Fibroblast of skin of back (primary cell): Measurements from ENCODE around the gene MAP1LC3B.
"Not testable (repeated sequence)": the region's sequence is repeated elsewhere in the genome, so short reads cannot be mapped to it uniquely, and the experiment has no call there.

Experiments used
- DNase-seq: peaks from one replicate; pipeline ENCODE4 v3.0.0-alpha.2; 2013

MAP1LC3B gene

DNA sequence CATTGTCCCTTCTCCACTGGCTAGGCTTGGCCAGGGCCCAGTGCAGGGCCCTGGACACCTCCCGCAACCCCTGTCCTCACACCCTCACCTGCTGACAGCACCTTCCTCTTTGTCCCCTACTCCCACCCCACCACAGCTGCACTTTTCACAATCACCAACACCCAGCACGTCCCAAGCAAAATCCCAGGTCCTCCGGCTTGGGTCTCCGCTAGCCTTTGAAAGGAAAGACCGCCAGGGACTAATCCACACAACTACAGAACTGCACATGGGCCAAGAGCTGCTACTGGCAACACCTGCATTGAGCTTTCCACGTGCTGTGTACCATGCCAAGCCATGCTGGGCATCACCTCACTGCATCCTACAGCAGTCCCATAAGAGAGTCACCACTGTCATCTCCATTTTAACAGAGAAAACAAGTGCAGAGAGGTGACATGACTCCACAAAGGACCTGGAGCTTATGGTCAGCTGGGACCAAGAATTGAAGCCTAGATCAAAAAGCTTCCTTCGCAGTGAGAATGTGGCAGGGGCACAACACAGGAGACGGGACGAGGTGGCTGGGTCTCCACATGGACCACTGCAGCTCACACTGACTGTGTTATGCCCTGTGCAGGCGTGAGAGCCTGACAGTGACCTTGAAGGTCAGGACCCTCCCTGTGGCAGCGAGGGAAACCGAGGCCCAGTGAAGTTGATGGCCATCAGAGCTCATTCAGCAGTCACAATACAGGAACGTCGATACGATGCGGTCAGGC is 31.1 kb upstream of the MAP1LC3B start:
- DNase-seq = no peak

GRCh38 chr16:87361916-87362619 is 30.1 kb upstream of the MAP1LC3B start:
- no peak for DNase-seq

GRCh38 chr16:87362828-87363559 is 29.1 kb upstream of the MAP1LC3B start:
- DNase-seq = not testable (repeated sequence)

DNA sequence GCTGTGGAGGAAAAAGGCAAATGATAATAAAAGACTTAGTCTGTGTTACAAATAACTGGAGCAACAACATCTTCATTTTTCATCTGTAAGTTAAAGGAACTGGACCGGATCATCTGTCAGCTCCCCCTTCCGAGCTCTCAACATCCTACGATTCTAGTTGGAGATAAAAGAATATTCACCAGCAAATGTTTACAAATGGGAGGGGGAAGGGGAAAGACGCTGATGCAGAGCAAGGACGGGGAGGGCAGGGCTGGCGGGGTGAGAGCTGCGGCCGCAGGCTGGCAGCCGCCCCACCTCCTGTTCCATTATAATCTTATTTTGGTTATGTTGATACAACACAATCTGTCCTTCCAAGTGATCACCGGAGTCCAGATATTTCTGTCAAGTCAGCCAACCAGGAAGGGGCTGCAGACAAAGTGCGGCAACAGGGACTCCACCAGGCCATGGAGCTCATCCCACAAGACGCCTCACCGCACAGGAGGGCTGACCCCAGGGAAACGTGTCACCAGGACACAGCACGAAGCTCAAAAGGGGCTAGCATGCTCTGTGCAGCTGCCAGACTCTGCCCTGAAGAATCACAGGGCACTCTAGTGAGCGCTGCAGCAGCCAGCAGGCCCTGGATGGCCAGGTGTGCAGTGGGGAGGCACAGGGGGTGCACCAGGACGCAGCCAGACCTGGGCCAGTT is 28.2 kb upstream of the MAP1LC3B start:
- DNase-seq = no peak

DNA sequence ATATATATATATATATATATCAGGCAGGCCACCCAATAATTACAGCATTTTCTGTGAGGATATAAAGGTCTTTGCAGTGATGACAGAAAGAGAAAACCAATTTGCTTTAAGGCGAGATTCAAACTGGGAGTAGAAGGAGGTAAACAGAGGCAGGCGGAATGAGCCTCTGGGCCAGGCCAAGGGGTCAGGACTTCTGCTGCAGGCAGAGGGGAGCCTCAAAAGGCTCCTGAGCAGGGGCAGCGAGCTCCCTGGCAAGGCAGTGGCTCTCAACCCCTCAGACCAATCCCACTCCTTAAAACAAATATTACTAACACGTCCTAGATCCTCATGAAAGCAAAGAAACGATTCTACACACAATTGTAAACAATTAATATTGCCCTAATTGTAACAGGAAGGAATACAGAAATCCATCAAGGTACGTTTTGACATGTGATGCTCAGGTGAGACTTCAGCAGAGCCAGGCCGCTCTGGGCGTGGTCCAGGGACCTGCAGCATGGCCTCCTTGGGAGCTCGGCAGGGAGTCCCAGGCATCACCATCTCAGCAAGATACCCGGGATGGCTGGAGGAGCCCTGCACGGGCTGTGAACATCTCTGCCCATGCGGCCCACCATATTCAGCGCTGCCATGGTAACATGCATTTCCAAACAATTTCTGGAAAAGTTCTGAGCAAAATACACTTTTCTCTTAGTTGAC is 27.0 kb upstream of the MAP1LC3B start:
- DNase-seq = no peak

- no peak for DNase-seq
Observed at GRCh38 chr16:87366288-87366687, 25.8 kb upstream of the MAP1LC3B start.

DNA sequence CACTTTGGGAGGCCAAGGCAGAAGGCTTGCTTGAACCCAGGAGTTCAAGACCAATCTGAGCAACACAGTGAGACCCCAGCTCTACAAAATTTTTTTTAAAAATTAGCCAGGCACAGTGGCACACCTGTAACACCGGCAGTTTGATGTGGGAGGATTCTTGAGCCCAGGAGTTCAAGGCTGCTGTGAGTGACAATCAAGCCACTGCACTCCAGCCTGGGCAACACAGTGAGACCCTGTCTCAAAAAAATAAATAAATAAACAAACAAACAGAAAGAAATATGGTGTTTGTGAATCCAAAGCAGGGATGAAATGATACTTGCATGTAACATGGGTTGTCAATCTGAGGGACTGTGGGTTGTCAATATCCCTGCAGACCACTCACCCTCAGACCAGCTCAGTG is 25.2 kb upstream of the MAP1LC3B start:
- no peak for DNase-seq

DNA sequence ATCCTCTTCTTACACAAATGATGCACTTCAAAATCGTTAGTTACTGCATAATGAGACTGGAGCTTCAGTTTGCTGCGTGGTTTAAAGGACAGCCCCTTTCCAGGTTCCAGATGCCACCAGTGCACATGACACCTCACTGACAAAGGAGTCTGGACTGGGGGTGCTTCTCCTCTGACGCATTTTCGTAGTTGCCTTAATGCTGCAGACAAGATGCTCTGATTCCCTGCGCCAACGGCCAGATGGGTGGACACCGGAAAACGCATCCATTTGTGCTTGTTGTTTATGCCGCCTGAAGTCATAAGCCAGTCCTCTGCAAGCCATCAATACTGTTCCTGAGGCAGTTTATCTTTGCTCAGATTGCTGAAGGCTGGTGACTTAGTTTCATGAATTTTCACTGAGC is 24.6 kb upstream of the MAP1LC3B start:
- DNase-seq = no peak

DNA sequence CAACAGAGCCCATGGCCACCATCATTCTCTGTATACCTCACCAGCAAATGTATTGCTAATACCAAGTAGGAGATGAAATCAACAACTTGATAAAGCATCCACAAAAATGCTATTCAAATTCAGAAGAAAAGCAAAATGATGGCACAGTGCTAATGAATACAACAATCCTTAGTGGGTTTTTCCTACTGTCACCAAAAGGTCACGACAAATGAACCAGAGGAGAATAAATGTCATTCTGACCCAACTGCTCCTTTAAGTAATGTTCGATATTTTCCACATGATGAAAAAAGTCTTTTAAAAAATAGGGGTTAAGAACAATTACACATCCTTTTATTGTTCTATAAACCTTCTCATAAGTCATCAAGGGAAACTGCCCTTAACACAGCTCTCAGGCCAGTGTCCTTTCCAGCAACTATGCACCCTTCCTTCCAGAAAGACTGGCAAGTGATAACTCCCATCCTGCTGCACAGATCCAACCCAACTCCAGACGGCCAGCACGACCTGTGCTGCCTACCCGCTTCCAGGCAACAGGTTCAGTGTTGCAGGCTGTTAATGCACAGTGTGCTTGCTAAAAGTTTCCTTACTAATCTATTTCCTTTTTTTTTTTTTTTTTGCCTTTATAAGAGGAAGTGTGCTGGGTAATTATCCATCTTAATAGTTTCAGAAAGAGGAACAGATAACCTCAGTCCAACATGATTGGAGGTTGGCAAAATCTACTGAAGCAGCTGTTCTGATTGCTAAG is 23.9 kb upstream of the MAP1LC3B start:
- no peak for DNase-seq

DNA sequence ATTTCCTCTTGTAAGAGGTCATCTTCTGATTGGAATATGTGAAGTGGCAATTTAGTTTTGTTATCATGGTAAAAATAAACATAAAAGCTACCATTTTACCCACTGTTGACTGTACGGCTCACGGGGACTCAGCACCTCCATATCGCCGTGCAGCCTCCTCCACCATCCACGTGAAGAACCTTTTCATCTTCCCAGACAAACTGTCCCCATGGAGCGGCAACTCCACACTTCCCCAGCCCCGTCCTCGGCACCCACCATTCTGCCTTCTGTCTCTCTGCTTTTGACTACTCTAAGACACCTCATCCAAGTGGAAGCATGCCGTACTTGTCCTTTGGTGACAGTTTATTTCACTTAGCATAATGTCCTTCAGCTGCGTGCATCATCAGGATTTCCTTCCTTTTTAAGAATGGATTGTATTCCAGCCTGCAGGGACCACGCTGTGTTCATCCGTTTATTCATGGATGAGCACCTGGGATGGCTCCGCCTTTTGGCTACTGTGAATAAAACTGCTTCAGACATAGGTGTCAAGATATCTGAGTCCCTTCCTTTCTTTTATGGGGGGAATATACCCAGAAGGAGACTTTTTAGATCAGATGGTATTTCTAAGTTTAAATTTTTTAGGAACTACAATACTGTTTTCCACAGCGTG is 22.9 kb upstream of the MAP1LC3B start:
- no peak for DNase-seq

GRCh38 chr16:87369796-87370719 is 22.1 kb upstream of the MAP1LC3B start:
- DNase-seq = no peak

- no peak for DNase-seq
Observed at GRCh38 chr16:87371261-87371866, 20.8 kb upstream of the MAP1LC3B start.

GRCh38 chr16:87372305-87372704 is 19.8 kb upstream of the MAP1LC3B start:
- DNase-seq = no peak

DNA sequence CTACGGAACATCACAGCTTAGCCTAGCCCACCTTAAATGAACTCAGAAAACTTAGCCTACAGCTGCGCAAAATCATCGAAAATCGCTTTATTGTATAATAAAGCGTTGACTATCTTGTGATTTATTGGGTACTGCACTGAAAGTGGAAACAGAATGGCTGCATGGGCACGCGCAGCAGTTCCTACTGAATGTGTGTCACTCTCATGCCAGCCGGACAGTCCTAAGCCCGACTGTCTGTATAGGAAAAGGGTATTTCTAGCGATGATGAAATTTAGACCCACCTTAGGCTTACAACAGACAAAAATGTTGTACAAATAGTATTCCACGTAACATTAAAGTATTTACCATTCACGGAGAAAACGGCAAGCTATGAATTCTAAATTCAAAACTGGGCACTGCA is 17.8 kb upstream of the MAP1LC3B start:
- no peak for DNase-seq

DNA sequence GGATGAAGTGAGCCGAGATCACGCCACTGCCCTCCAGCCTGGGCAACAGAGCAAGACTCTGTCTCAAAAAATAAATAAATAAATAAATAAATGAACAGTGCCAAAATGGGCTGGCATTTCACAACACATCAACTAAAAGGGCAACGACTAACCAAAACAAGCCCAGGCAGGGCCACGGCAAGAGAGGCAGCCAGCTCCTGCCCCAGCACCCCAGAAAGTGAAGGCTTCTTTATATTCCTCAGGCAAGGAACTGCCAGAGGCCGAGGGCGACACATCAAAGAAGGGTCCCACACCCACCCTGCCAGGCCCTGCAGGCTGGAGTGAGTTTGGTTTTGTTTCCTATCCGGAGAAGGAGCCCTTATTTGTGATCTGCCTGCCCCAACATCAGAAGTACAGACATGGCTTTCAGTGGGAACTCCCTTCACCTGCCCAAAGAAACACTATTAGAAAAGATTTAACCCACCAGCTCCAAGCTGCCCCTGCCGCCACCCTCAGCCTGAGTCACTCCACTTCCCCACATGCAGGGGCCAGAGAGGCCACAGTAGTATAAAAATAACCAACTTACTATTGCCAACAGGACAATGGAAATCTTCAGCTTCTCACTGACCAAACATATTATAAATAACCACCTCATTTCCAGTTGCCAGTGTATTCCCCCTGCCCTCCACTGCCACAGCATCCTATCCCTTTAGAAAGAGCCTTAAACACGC is 16.6 kb upstream of the MAP1LC3B start:
- DNase-seq = no peak

DNA sequence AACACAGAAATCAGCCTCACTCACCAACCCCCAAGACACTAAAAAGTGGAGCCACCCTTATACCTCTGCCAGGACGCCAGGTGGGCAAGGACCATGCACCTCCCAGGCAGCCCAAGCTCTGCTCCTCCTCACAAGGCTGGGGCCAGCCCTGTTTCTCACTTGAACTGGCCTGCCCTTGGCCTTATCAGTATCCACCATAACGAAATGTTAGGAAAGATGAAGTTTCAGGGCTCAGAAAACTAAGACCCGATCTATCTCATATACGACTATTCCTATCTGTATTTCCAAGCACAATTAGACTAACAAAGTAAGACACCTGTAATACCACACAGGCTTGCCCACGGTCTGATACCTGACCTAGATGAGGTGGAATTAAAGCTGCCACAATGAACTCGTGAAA is 15.5 kb upstream of the MAP1LC3B start:
- DNase-seq = no peak

DNA sequence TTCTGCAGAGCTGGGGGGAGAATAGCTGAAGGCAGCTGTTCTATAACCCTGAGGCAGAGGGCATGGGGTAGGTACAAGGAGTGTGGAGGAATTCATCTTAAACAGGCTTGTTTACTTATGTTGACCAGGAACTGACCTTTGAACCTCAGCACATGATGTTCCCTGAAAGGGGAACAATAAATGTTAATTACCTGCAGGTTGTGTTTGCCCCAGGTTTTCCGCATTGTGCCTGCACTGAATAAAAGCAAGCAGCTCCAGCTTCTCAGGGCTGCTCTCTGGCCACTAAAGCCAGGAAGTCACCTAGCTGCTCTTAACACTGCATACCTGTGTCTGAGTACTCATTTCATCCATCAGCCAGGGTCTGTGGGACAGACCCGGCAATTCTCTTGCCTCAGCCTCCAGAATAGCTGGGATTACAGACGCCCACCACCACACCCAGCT is 12.8 kb upstream of the MAP1LC3B start:
- not testable (repeated sequence) for DNase-seq

GRCh38 chr16:87380403-87380802 is 11.7 kb upstream of the MAP1LC3B start:
- no peak for DNase-seq

DNA sequence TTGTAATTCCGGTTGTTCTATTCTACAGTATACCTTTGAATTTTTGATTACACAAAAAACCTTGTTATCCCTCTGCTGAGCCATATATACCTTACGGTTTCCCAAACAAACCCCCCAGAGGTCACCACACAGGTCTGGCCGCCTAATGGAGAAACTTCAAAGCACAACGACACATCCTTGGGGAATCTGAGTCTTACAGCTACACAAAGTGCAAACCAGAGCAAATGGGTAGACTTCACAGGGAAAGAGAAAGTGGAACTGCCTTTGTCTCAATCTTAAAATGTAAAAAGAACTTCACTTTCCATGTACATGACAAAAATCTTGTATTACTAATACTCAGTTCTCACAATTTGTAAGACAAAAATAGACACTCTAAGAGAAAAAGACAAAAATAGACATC is 11.3 kb upstream of the MAP1LC3B start:
- peak; percentile 19 for DNase-seq
